K562 (cell line): ENCODE data around the gene TEX51.

Experiments used
- ATF2 ChIP-seq: sonication (generic); formaldehyde crosslinking; IDR thresholded peaks from 2 replicates; pipeline ENCODE4 v1.8.1; 2022; ENCODE audit warnings: missing genetic modification reagents
- FOXA1 ChIP-seq: fragments of 450-650 bp; IDR thresholded peaks from 2 replicates; pipeline ENCODE4 v1.6.1; 2016; ENCODE audit warnings: mild to moderate bottlenecking, borderline replicate concordance
- GABPB1 ChIP-seq: sonication (generic); formaldehyde crosslinking; IDR thresholded peaks from 2 replicates; pipeline ENCODE4 v1.8.0; 2022; ENCODE audit warnings: mild to moderate bottlenecking, missing genetic modification reagents
- GATA2 ChIP-seq: sonication (generic); formaldehyde crosslinking; IDR thresholded peaks from 2 replicates; pipeline ENCODE4 v1.4.0; 2020; ENCODE audit warnings: mild to moderate bottlenecking, missing genetic modification reagents
- POLR2A ChIP-seq: fragments of 450-650 bp; conservative IDR thresholded peaks from 2 replicates; pipeline ENCODE4 v1.6.1; 2016
- REST ChIP-seq, 2 experiments: fragments of 450-650 bp; formaldehyde crosslinking in 1 of 2; IDR thresholded peaks; 2 replicates each; pipeline versions ENCODE4 v1.4.0 to v1.6.1; 2014 to 2020; ENCODE audit warnings: mild to moderate bottlenecking in 2 of 2, borderline replicate concordance in 1 of 2, low read depth in 1 of 2
- TF ChIP-seq, protein P1 (sequence below): fragments of 450-650 bp; IDR thresholded peaks from 2 replicates; pipeline ENCODE4 v1.7.0; 2016; ENCODE audit warnings: borderline replicate concordance

DNA sequence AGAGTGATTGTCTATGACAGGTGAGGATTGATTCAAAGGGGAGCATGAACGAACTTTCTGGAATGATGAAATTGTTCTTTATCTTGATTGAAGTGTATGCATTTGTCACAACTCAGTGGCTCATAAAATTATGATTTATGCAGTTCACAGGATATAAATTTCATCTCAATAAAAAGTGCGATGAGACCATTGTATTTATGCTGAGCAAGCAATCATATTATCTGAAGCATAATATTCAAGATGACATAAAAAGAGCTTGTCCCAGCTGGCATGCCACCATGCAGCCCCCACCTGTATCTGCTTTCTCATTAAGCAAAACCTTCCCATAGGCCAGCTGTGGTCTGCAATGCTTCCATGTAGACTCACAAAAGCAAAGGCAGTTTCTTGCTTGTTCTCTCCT, 49.6 kb upstream of the TEX51 start:
- TF ChIP-seq, protein P1, sequence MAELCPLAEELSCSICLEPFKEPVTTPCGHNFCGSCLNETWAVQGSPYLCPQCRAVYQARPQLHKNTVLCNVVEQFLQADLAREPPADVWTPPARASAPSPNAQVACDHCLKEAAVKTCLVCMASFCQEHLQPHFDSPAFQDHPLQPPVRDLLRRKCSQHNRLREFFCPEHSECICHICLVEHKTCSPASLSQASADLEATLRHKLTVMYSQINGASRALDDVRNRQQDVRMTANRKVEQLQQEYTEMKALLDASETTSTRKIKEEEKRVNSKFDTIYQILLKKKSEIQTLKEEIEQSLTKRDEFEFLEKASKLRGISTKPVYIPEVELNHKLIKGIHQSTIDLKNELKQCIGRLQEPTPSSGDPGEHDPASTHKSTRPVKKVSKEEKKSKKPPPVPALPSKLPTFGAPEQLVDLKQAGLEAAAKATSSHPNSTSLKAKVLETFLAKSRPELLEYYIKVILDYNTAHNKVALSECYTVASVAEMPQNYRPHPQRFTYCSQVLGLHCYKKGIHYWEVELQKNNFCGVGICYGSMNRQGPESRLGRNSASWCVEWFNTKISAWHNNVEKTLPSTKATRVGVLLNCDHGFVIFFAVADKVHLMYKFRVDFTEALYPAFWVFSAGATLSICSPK: no peak
- TF ChIP-seq REST (IDR thresholded peaks at IDR 0.05; ENCODE audit: borderline replicate concordance) (no peak), REST (CRISPR knock-in tag; IDR thresholded peaks at IDR 0.05; ENCODE audit: low read depth) (no peak), GATA2 (CRISPR knock-in tag) (no peak), GABPB1 (CRISPR knock-in tag) (no peak), ATF2 (no peak), POLR2A (no peak), FOXA1 (no peak)
